K562 (cell line): Measurements from ENCODE around the gene PPP4C. TPM values are rescaled to one million over a fixed set of nuclear protein-coding genes. Genes with fewer than 3 reads are reported as not detected.

Source experiments
- ATAC-seq: fragments of 200-7000 bp; cut with Tn5 transposase; 3 replicates; pipeline ENCODE4 v1.9.1; 2020; ENCODE audit warnings: moderate library complexity
- BruUV-seq: library from RNA; stranded (reverse); fragments of 400-500 nt; replicated peaks from 2 replicates; lab custom pipeline; 2021; lab: Mats Ljungman, UMichigan
- CTCF ChIA-PET: fragments of 300-600 bp; formaldehyde crosslinking; extraction: SDS; loops from one replicate; lab custom pipeline; 2021; ENCODE audit warnings: low intra/inter-chr PET ratio; lab: Yijun Ruan, JAX
- POLR2A ChIA-PET: fragments of 300-600, 350-650 bp; sonication (Branson Sonifier 250); formaldehyde crosslinking; extraction: SDS; loops from one replicate; lab custom pipeline; 2021; ENCODE audit warnings: antibody characterized with exemption, inconsistent platforms; lab: Yijun Ruan, JAX
- DNase-seq, 4 experiments: peaks; one replicate each; pipeline versions ENCODE4 v3.0.0 to v3.0.0-alpha.2; 2011 to 2018; ENCODE audit warnings: low spot score in 3 of 4, mixed read lengths in 3 of 4; ENCODE audit errors: extremely low read depth in 1 of 4
- FAIRE-seq: peaks from 2 replicates; lab custom pipeline; 2011; peaks lifted over from hg19 to GRCh38; lab: Jason Lieb, UNC
- H2AFZ ChIP-seq: 2 replicates; pipeline ENCODE4 v1.6.0; 2011; ENCODE audit warnings: low read depth, low read length, control low read depth, inconsistent platforms
- H3K27ac ChIP-seq: fragments of 200-600 bp; 3 replicates; pipeline ENCODE4 v1.8.0; 2011; ENCODE audit warnings: low read depth, mild to moderate bottlenecking, control low read depth, inconsistent platforms, low read length, moderate library complexity, mixed read lengths; ENCODE audit errors: extremely low read depth
- H3K27me3 ChIP-seq, 2 experiments: fragments of 300-600 bp in 1 of 2; 2 replicates in 1 of 2; 3 replicates in 1 of 2; pipeline versions ENCODE4 v1.6.0 to v1.8.0; 2011; ENCODE audit warnings: inconsistent platforms in 2 of 2, low read length in 2 of 2, mild to moderate bottlenecking in 1 of 2, mixed read lengths in 1 of 2, moderate library complexity in 1 of 2; ENCODE audit not compliant: control insufficient read depth in 2 of 2, insufficient read depth in 2 of 2
- H3K36me3 ChIP-seq: fragments of 300-600 bp; 3 replicates; pipeline ENCODE4 v1.8.0; 2011; ENCODE audit warnings: mild to moderate bottlenecking, low read length, inconsistent platforms; ENCODE audit not compliant: control insufficient read depth, insufficient read depth
- H3K4me1 ChIP-seq, 2 experiments: fragments of 200-600 bp in 1 of 2; replicated peaks in 1 of 2; 2 replicates in 1 of 2; 3 replicates in 1 of 2; pipeline versions ENCODE4 v1.5.1 to v1.8.0; 2011; ENCODE audit warnings: inconsistent platforms in 2 of 2, low read length in 2 of 2, mild to moderate bottlenecking in 1 of 2, mixed read lengths in 1 of 2, moderate library complexity in 1 of 2; ENCODE audit not compliant: control insufficient read depth in 2 of 2, insufficient read depth in 2 of 2
- H3K4me2 ChIP-seq: 2 replicates; pipeline ENCODE4 v1.6.1; 2011; ENCODE audit warnings: low read length, control low read depth, inconsistent platforms, mixed read lengths; ENCODE audit not compliant: insufficient read depth
- H3K4me3 ChIP-seq: fragments of 200-600 bp; sonication (generic), shearing (Covaris generic); 2 replicates; pipeline ENCODE4 v1.5.1; 2016; ENCODE audit warnings: control low read depth, inconsistent platforms
- H3K79me2 ChIP-seq: fragments of 200-600 bp; 3 replicates; pipeline ENCODE4 v1.8.0; 2011; ENCODE audit warnings: low read length, inconsistent platforms; ENCODE audit not compliant: control insufficient read depth, insufficient read depth
- H3K9ac ChIP-seq, 2 experiments: 2 replicates each; pipeline versions ENCODE4 v1.6.0 to v1.6.1; 2011; ENCODE audit warnings: low read depth in 2 of 2, low read length in 2 of 2, control low read depth in 1 of 2, inconsistent platforms in 1 of 2, mild to moderate bottlenecking in 1 of 2, mixed read lengths in 1 of 2; ENCODE audit not compliant: insufficient read depth in 1 of 2
- H3K9me1 ChIP-seq: one replicate; pipeline ENCODE4 v1.6.0; 2011; ENCODE audit warnings: inconsistent platforms, mild to moderate bottlenecking, low read length, moderate library complexity; ENCODE audit not compliant: control insufficient read depth, insufficient read depth
- H3K9me3 ChIP-seq: replicated peaks from 2 replicates; pipeline ENCODE4 v1.5.1; 2011; ENCODE audit warnings: low read depth, low read length, inconsistent platforms; ENCODE audit not compliant: control insufficient read depth, insufficient read depth
- H4K20me1 ChIP-seq: replicated peaks from 2 replicates; pipeline ENCODE4 v1.6.1; 2011; ENCODE audit warnings: low read length, inconsistent platforms, mixed read lengths; ENCODE audit not compliant: control insufficient read depth, insufficient read depth
- ZBTB11 ChIP-seq, 3 experiments: fragments of 200-800 bp in 1 of 3; fragments of 250-450 bp in 1 of 3; fragments of 450-650 bp in 1 of 3; sonication (Bioruptor Pico) in 1 of 3; sonication (Bioruptor generic) in 1 of 3; formaldehyde crosslinking in 1 of 3; IDR thresholded peaks; 2 replicates each; pipeline versions ENCODE4 v1.6.1 to v1.8.0; 2016 to 2022; ENCODE audit warnings: mild to moderate bottlenecking in 2 of 3, missing genetic modification characterization in 2 of 3, missing compliant biosample characterization in 1 of 3, moderate library complexity in 1 of 3
- ZFP36 ChIP-seq: fragments of 150-350 bp; IDR thresholded peaks from 2 replicates; pipeline ENCODE4 v1.6.1; 2018; ENCODE audit warnings: low read length, low read depth; ENCODE audit not compliant: partially characterized antibody
- WGBS: fragments of 100-300 bp; shearing (Covaris generic); methylation state at CpG from one replicate; pipeline ENCODE4 v1.1.6; 2016; ENCODE audit warnings: low coverage, mixed read lengths; ENCODE audit not compliant: insufficient coverage; ENCODE audit errors: missing lambda C conversion rate; 5-methylcytosine and 5-hydroxymethylcytosine counted together
- in situ Hi-C: fragments of 300-500 bp; cut with MboI; formaldehyde crosslinking; loops from 4 replicates; pipeline ENCODE4 v1.15.0; 2018; ENCODE audit warnings: inconsistent platforms, mixed read lengths
- intact Hi-C: fragments of 100-400 bp; cut with micrococcal nuclease; formaldehyde crosslinking; loops from 2 replicates; pipeline ENCODE4 v1.14.2; 2022
- polyA plus RNA-seq, 8 experiments: library from polyadenylated mRNA; depleted of rRNA in 4 of 8; stranded (reverse) in 5 of 8; unstranded in 3 of 8; fragments of >200 nt; fragmentation: Nextera tagmentation in 2 of 8; fragmentation: Illumina TruSeq in 1 of 8; extraction: Ambion mirVana in 2 of 8; extraction: Trizol in 1 of 8; gene quantifications; 2 replicates each; pipeline versions ENCODE4 v1.2.1 to v1.2.3, GENCODE V29; 2011 to 2014; ENCODE audit warnings: inconsistent platforms in 1 of 8, missing spikeins in 1 of 8
- total RNA-seq, 7 experiments: library from RNA; depleted of rRNA in 6 of 7; stranded (reverse); fragments of >200 nt in 6 of 7; fragmentation: Illumina TruSeq in 2 of 7; extraction: Trizol in 2 of 7; gene quantifications; 2 replicates each; pipeline versions ENCODE4 v1.2.1 to v1.2.3, GENCODE V29; 2011 to 2021; ENCODE audit warnings: low replicate concordance in 1 of 7

The PPP4C gene
- total and polyA plus RNA-seq, 9 of the 15 experiments (the other 6 are each of a cell fraction or from before 2014, with no cell fraction given): 3.5 to 183 (median 131) TPM

- FAIRE-seq (no peak), ATAC-seq (no peak), DNase-seq (no peak)
- no peak for TF ChIP-seq ZFP36
- BruUV-seq: no TSS peak
- H2AFZ ChIP-seq: no peak overlapping the region
- CTCF ChIA-PET: no interaction called here
- no peaks in the 10 kb centered on the region for H3K9me3 ChIP-seq
- no peak overlapping the region for H3K27ac ChIP-seq
- no peak overlapping the region for H3K4me3 ChIP-seq
- H4K20me1 ChIP-seq: no peaks in the 10 kb centered on the region
- intact Hi-C loops: no loop called here
- H3K36me3 ChIP-seq: peaks cover 3% of the 10 kb centered on the region; the same call in 2 of the 3 replicates
- 61% methylated on average over 4 of the region's 4 CpGs for WGBS
- H3K27me3 ChIP-seq: no peaks in the 10 kb centered on the region
- peaks cover 4 to 8% of the 10 kb centered on the region in 2 experiments; a peak in 4 of 5 replicates for H3K4me1 ChIP-seq
- no peak overlapping the region for H3K4me2 ChIP-seq
- peak overlapping the region in 1 of 2 experiments; percentile 73; a peak in 1 of 4 replicates for H3K9ac ChIP-seq
- H3K9me1 ChIP-seq: peaks cover 2% of the 10 kb centered on the region
- in situ Hi-C loops: no loop called here
- H3K79me2 ChIP-seq: no peaks in the 10 kb centered on the region
- POLR2A ChIA-PET: interaction anchor here (0.7 to 1.3 kb wide), 2 partner anchors 12 to 25 kb away, joined by 3 to 4 read pairs; partner anchors contain the start of gene TBX6
These were observed 28.3 kb downstream of the PPP4C start for GRCh38 chr16:30104090-30104489.

- FAIRE-seq (no peak), ATAC-seq (no peak), DNase-seq (no peak)
- H3K9me3 ChIP-seq: no peaks in the 10 kb centered on the region
- H3K4me3 ChIP-seq: no peak overlapping the region
- BruUV-seq: no TSS peak
- H3K79me2 ChIP-seq: no peaks in the 10 kb centered on the region
- H3K9me1 ChIP-seq: peaks cover 2% of the 10 kb centered on the region
- POLR2A ChIA-PET: interaction anchor here (0.7 to 1.3 kb wide), 2 partner anchors 12 to 24 kb away, joined by 3 to 4 read pairs; partner anchors contain the start of gene TBX6
- peaks cover 4 to 8% of the 10 kb centered on the region in 2 experiments; a peak in 4 of 5 replicates for H3K4me1 ChIP-seq
- H2AFZ ChIP-seq: no peak overlapping the region
- CTCF ChIA-PET: no interaction called here
- intact Hi-C loops: no loop called here
- in situ Hi-C loops: no loop called here
- TF ChIP-seq ZBTB11 (CRISPR knock-in tag; IDR thresholded peaks at IDR 0.05) (peak in 1 of 3 experiments; percentile 18; a peak in 1 of 6 replicates), ZFP36 (no peak)
- 44% methylated on average over 6 of the region's 6 CpGs for WGBS
- no peak overlapping the region for H3K4me2 ChIP-seq
- no peaks in the 10 kb centered on the region for H4K20me1 ChIP-seq
- peak overlapping the region in 1 of 2 experiments; percentile 73; a peak in 1 of 4 replicates for H3K9ac ChIP-seq
- H3K36me3 ChIP-seq: peaks cover 3% of the 10 kb centered on the region; the same call in 2 of the 3 replicates
- no peaks in the 10 kb centered on the region for H3K27me3 ChIP-seq
- no peak overlapping the region for H3K27ac ChIP-seq
These were observed 28.7 kb downstream of the PPP4C start for GRCh38 chr16:30104492-30104891.
